Measurements from ENCODE around the gene EXT2. TPM values are rescaled to one million over a fixed set of nuclear protein-coding genes. Genes with fewer than 3 reads are reported as not detected.

Gene EXT2
- total and polyA plus RNA-seq, 10 of the 15 experiments (the other 5 are each of a cell fraction or from before 2014, with no cell fraction given): 3.8 to 31.4 (median 17.9) TPM

DNA sequence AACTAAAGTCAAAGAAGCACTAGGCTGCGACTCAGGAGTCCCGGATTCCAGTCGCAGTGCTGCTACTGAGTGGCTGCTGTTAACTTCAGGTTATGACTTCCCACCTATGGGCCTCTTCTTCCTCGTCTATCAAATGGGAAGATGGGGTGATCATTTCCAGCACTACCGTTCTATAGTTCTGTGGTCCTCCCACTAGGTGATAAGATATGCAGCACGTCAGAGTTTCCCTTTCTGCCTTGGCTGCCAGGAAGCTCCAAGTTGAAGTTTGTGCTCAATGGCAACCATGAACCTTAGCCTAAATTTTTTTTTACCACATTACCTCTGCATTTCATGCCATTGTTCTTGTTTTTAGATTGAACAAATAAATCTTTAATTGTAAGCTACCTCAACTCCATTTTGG, 175.8 kb downstream of the EXT2 start:
- SMC1A ChIA-PET (ENCODE audit: uncharacterized antibody, unreplicated experiment): interaction anchor here (1.1 kb wide), 1 partner anchor 135 kb away, joined by 3 read pairs; no protein-coding TSS in a partner anchor
- Histone ChIP-seq H3K9me3 (replicated peaks; ENCODE audit: control insufficient read depth, insufficient read depth, low read length) (no peaks in the 10 kb centered on the region; the same call in 2 of the 3 replicates), H3K27ac (ENCODE audit: control insufficient read depth, insufficient read depth) (no peak overlapping the region), H3K36me3 (ENCODE audit: control insufficient read depth in 2 of 2, insufficient read depth in 2 of 2, low read length in 1 of 2) (no peaks in the 10 kb centered on the region), H3K4me1 (ENCODE audit: control insufficient read depth, insufficient read depth, low read length) (no peaks in the 10 kb centered on the region), H3K4me2 (ENCODE audit: control insufficient read depth, insufficient read depth) (no peak overlapping the region), H3K79me2 (ENCODE audit: control insufficient read depth, insufficient read depth, low read length) (no peaks in the 10 kb centered on the region), H3K27me3 (replicated peaks in 1 of 2; ENCODE audit: control insufficient read depth in 2 of 2, insufficient read depth in 2 of 2, low read length in 1 of 2) (no peaks in the 10 kb centered on the region; a peak in 2 of 4 replicates), H4K20me1 (ENCODE audit: control insufficient read depth, insufficient read depth) (no peaks in the 10 kb centered on the region), H2AFZ (ENCODE audit: control insufficient read depth, low read depth, low read length) (no peak overlapping the region), H3K4me3 (no peak overlapping the region), H3K9ac (ENCODE audit: control insufficient read depth, insufficient read depth, low read length) (no peak overlapping the region)
- RAD21 ChIA-PET (ENCODE audit: unreplicated experiment): interaction anchor here (1.0 kb wide), 1 partner anchor 14 kb away, joined by 3 read pairs; no protein-coding TSS in a partner anchor
- BruUV-seq (replicated peaks): no TSS peak
- TF ChIP-seq ZSCAN29 (IDR thresholded peaks at IDR 0.05) (no peak), MYC (IDR thresholded peaks at IDR 0.05; ENCODE audit: insufficient read depth, insufficient read length, insufficient replicate concordance, low read length, severe bottlenecking) (no peak), NFYB (IDR thresholded peaks at IDR 0.05; ENCODE audit: insufficient read depth, low read depth, low read length) (no peak), RAD21 (IDR thresholded peaks at IDR 0.05; ENCODE audit: insufficient read depth, low read depth, low read length) (no peak), KDM1A (IDR thresholded peaks at IDR 0.05; ENCODE audit: borderline replicate concordance) (no peak), STAT3 (IDR thresholded peaks at IDR 0.05; ENCODE audit: low read depth, low read length) (no peak), JUND (IDR thresholded peaks at IDR 0.05; ENCODE audit: low read depth, low read length) (no peak), SMC3 (IDR thresholded peaks at IDR 0.05; ENCODE audit: borderline replicate concordance, low read length) (no peak), MEF2B (IDR thresholded peaks at IDR 0.05; ENCODE audit: partially characterized antibody, poor library complexity, severe bottlenecking) (no peak)
- TF ChIP-seq, protein P1, sequence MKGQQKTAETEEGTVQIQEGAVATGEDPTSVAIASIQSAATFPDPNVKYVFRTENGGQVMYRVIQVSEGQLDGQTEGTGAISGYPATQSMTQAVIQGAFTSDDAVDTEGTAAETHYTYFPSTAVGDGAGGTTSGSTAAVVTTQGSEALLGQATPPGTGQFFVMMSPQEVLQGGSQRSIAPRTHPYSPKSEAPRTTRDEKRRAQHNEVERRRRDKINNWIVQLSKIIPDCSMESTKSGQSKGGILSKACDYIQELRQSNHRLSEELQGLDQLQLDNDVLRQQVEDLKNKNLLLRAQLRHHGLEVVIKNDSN (IDR thresholded peaks at IDR 0.05; ENCODE audit: borderline replicate concordance, extremely low read length, insufficient read depth, low read depth, low read length): no peak
- POLR2A ChIA-PET: no interaction called here
- ATAC-seq (no peak), DNase-seq (ENCODE audit: low read depth, low spot score) (no peak), FAIRE-seq (no peak)
- in situ Hi-C loops (cut with MboI): no loop called here
- 42% methylated on average over 6 of the region's 6 CpGs for WGBS (ENCODE audit: insufficient coverage, insufficient replicate concordance, low lambda C conversion rate, missing lambda C conversion rate)
- intact Hi-C loops (cut with micrococcal nuclease; ENCODE audit: unreplicated experiment): no loop called here
- CTCF ChIA-PET: no interaction called here

All from GM12878 (cell line).